NB4 (cell line): ENCODE results near the gene CCDC92.

ENCODE experiments used
- MYC ChIP-seq: IDR thresholded peaks from 2 replicates; pipeline ENCODE4 v1.6.1; 2011; ENCODE audit warnings: low read depth, low read length
- POLR2A ChIP-seq: IDR thresholded peaks from 2 replicates; pipeline ENCODE4 v1.6.1; 2011; ENCODE audit warnings: mild to moderate bottlenecking; ENCODE audit not compliant: insufficient read length; ENCODE audit errors: extremely low read depth
- TF ChIP-seq, protein P1 (sequence below): IDR thresholded peaks from one replicate; pipeline ENCODE4 v1.5.1; 2012; ENCODE audit warnings: low read depth, low read length

DNA sequence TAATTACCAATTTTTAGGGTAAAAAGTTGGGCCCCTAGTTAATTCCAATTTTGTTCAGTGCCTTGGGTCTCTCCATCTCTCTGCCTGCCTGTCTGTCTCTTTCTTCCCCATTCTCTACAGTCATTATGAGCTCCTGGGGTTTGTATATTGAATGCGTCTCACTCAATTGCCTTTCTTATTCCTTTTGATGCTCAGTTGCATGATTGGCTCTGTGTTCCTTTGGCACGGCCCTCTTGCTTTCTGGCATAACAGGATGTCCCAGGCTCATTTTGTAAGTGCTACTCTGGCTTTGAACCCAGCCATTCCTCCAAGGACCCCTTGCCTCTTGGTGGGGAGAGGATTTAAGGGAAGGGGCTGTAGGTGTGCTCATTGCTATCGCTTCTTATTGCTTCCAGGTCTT lies 36.0 kb upstream of the CCDC92 start:
- TF ChIP-seq, protein P1, sequence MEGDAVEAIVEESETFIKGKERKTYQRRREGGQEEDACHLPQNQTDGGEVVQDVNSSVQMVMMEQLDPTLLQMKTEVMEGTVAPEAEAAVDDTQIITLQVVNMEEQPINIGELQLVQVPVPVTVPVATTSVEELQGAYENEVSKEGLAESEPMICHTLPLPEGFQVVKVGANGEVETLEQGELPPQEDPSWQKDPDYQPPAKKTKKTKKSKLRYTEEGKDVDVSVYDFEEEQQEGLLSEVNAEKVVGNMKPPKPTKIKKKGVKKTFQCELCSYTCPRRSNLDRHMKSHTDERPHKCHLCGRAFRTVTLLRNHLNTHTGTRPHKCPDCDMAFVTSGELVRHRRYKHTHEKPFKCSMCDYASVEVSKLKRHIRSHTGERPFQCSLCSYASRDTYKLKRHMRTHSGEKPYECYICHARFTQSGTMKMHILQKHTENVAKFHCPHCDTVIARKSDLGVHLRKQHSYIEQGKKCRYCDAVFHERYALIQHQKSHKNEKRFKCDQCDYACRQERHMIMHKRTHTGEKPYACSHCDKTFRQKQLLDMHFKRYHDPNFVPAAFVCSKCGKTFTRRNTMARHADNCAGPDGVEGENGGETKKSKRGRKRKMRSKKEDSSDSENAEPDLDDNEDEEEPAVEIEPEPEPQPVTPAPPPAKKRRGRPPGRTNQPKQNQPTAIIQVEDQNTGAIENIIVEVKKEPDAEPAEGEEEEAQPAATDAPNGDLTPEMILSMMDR = no peak
- TF ChIP-seq POLR2A (no peak), MYC (no peak)
